B cell (primary cell): Measurements from ENCODE around the gene DAB2IP. TPM values are rescaled to one million over a fixed set of nuclear protein-coding genes. Genes with fewer than 3 reads are reported as not detected.

ENCODE experiments used
- ATAC-seq: fragments of 200-7000 bp; cut with Tn5 transposase; one replicate; pipeline ENCODE4 v1.10.0; 2021; ENCODE audit warnings: low read depth, mild to moderate bottlenecking, moderate number of reproducible peaks, moderate library complexity
- CTCF ChIA-PET: fragments of 350-600 bp; sonication (Branson Sonifier 250); formaldehyde crosslinking; loops from one replicate; lab custom pipeline; 2021; ENCODE audit warnings: antibody characterized with exemption, inconsistent platforms; lab: Charles Lee
- POLR2A ChIA-PET: fragments of 350-600 bp; sonication (Branson Sonifier 250); formaldehyde crosslinking; loops from one replicate; lab custom pipeline; 2021; ENCODE audit warnings: antibody characterized with exemption; lab: Charles Lee
- DNase-seq: peaks from one replicate; pipeline ENCODE4 v3.0.0; 2013
- H2AFZ ChIP-seq: 2 replicates; pipeline ENCODE4 v1.6.1; 2012; ENCODE audit warnings: mild to moderate bottlenecking, low read depth, low read length; ENCODE audit not compliant: insufficient read depth, poor library complexity, severe bottlenecking
- H3K27ac ChIP-seq, 2 donors: 1 replicate in 1 of 2; 2 replicates in 1 of 2; pipeline ENCODE4 v1.5.1; 2012 to 2013; ENCODE audit warnings: low read length in 2 of 2, mild to moderate bottlenecking in 2 of 2, moderate library complexity in 1 of 2
- H3K27me3 ChIP-seq, 4 experiments: fragments of 200-600 bp in 1 of 4; sonication (generic) in 1 of 4; replicated peaks in 1 of 4; 1 replicate in 2 of 4; 2 replicates in 2 of 4; pipeline versions ENCODE4 v1.6.1 to v1.7.0; 2013 to 2016; ENCODE audit warnings: low read length in 3 of 4, mild to moderate bottlenecking in 2 of 4, mixed read lengths in 1 of 4, moderate library complexity in 1 of 4; ENCODE audit not compliant: insufficient read depth in 4 of 4, control insufficient read depth in 3 of 4; ENCODE audit errors: control extremely low read depth in 1 of 4
- H3K36me3 ChIP-seq, 2 experiments: replicated peaks in 1 of 2; 1 replicate in 1 of 2; 2 replicates in 1 of 2; pipeline versions ENCODE4 v1.6.1 to v1.7.1; 2013; ENCODE audit warnings: low read length in 1 of 2; ENCODE audit not compliant: insufficient read depth in 2 of 2, control insufficient read depth in 1 of 2; ENCODE audit errors: control extremely low read depth in 1 of 2, extremely low read depth in 1 of 2
- H3K4me1 ChIP-seq, 2 donors: fragments of 200-600 bp in 1 of 2; sonication (generic) in 1 of 2; 1 replicate in 1 of 2; 2 replicates in 1 of 2; pipeline versions ENCODE4 v1.5.1 to v1.6.1; 2013 to 2017; ENCODE audit warnings: low read length in 2 of 2; ENCODE audit not compliant: control insufficient read depth in 2 of 2, insufficient read depth in 2 of 2
- H3K4me2 ChIP-seq: replicated peaks from 2 replicates; pipeline ENCODE3; 2012; ENCODE audit warnings: mild to moderate bottlenecking, low read depth, low read length; ENCODE audit not compliant: poor library complexity, severe bottlenecking
- H3K4me3 ChIP-seq, 5 experiments: fragments of 200-600 bp in 1 of 5; sonication (generic) in 1 of 5; 1 replicate in 3 of 5; 2 replicates in 2 of 5; pipeline versions ENCODE4 v1.5.1 to v1.7.0; 2011 to 2016; ENCODE audit warnings: low read length in 4 of 5, mild to moderate bottlenecking in 4 of 5, low read depth in 2 of 5, control low read depth in 1 of 5, moderate library complexity in 1 of 5; ENCODE audit not compliant: insufficient read depth in 1 of 5; ENCODE audit errors: control extremely low read depth in 1 of 5, extremely low read depth in 1 of 5
- H3K79me2 ChIP-seq: fragments of 200-600 bp; sonication (generic); one replicate; pipeline ENCODE4 v1.6.0; 2016; ENCODE audit warnings: low read length; ENCODE audit not compliant: control insufficient read depth, insufficient read depth
- H3K9ac ChIP-seq: fragments of 200-600 bp; sonication (generic); 2 replicates; pipeline ENCODE4 v1.6.1; 2017; ENCODE audit warnings: mild to moderate bottlenecking, low read length, moderate library complexity
- H3K9me3 ChIP-seq, 3 donors: one replicate each; pipeline versions ENCODE4 v1.6.1 to v1.7.1; 2013; ENCODE audit warnings: low read length in 2 of 3; ENCODE audit not compliant: control insufficient read depth in 2 of 3, insufficient read depth in 1 of 3; ENCODE audit errors: control extremely low read depth in 1 of 3
- H4K20me1 ChIP-seq: 2 replicates; pipeline ENCODE4 v1.6.0; 2012; ENCODE audit warnings: mild to moderate bottlenecking, low read length; ENCODE audit not compliant: insufficient read depth, control insufficient read depth, poor library complexity, severe bottlenecking
- H3K27ac Mint-ChIP-seq: one replicate; pipeline ENCODE4 v1.8.0; 2021; ENCODE audit warnings: mixed read lengths
- H3K27me3 Mint-ChIP-seq: one replicate; pipeline ENCODE4 v1.8.0; 2021; ENCODE audit warnings: mixed read lengths
- H3K4me1 Mint-ChIP-seq: one replicate; pipeline ENCODE4 v1.8.0; 2021; ENCODE audit warnings: mixed read lengths
- H3K4me3 Mint-ChIP-seq: one replicate; pipeline ENCODE4 v1.8.0; 2021; ENCODE audit warnings: mixed read lengths
- H3K9me3 Mint-ChIP-seq: one replicate; pipeline ENCODE4 v1.8.0; 2022; ENCODE audit warnings: mixed read lengths; ENCODE audit not compliant: insufficient read depth
- CTCF ChIP-seq: fragments of 200-600 bp; IDR thresholded peaks from one replicate; pipeline ENCODE4 v1.8.0; 2022; ENCODE audit warnings: antibody characterized with exemption, mild to moderate bottlenecking
- EZH2 ChIP-seq: IDR thresholded peaks from 2 replicates; pipeline ENCODE4 v1.6.1; 2012; ENCODE audit warnings: borderline replicate concordance, low read depth, mild to moderate bottlenecking, moderate library complexity, low read length; ENCODE audit not compliant: insufficient read depth, poor library complexity, severe bottlenecking
- WGBS: methylation state at CpG from one replicate; pipeline ENCODE4 v1.1.5; 2013; ENCODE audit warnings: missing lambda C conversion rate; ENCODE audit not compliant: insufficient coverage; 5-methylcytosine and 5-hydroxymethylcytosine counted together
- intact Hi-C: fragments of 100-400 bp; cut with micrococcal nuclease; formaldehyde crosslinking; loops from one replicate; pipeline ENCODE4 v1.10.0; 2022
- polyA plus RNA-seq: library from polyadenylated mRNA; depleted of rRNA; stranded (reverse); fragments of >200 nt; gene quantifications from 2 replicates; pipeline ENCODE4 v1.2.3, GENCODE V29; 2012
- total RNA-seq, 2 donors: library from RNA; stranded (reverse); fragments of 120-200 nt in 1 of 2; gene quantifications; 1 replicate in 1 of 2; 2 replicates in 1 of 2; pipeline versions ENCODE4 v1.2.3 to v1.2.4, GENCODE V29; 2013 to 2022

The DAB2IP gene
- total and polyA plus RNA-seq, 2 donors (not counting 1 experiment from before 2014, with no cell fraction given) = 1.1 to 3.9 TPM

- intact Hi-C loops = no loop called here
- Mint-ChIP-seq H3K4me3 (no peak overlapping the region), H3K9me3 (no peaks in the 10 kb centered on the region), H3K27me3 (peaks cover 59% of the 10 kb centered on the region), H3K4me1 (peaks cover 9% of the 10 kb centered on the region), H3K27ac (no peak overlapping the region)
- 75% methylated on average over 4 of the region's 5 CpGs for whole genome bisulfite sequencing
- POLR2A ChIA-PET = no interaction called here
- TF ChIP-seq CTCF = no peak
- no peak for TF ChIP-seq EZH2
- ATAC-seq (no peak), DNase-seq (no peak)
- CTCF ChIA-PET = no interaction called here
- no peak overlapping the region for H2AFZ ChIP-seq
- peaks cover 0 to 45% (median 12%) of the 10 kb centered on the region in 4 experiments for H3K27me3 ChIP-seq
- no peak overlapping the region for H3K9ac ChIP-seq
- H4K20me1 ChIP-seq = no peaks in the 10 kb centered on the region
- no peaks in the 10 kb centered on the region for H3K79me2 ChIP-seq
- H3K9me3 ChIP-seq = no peaks in the 10 kb centered on the region
- H3K36me3 ChIP-seq = no peaks in the 10 kb centered on the region
- no peak overlapping the region for H3K27ac ChIP-seq
- no peak overlapping the region for H3K4me2 ChIP-seq
- H3K4me1 ChIP-seq = peaks cover 8 to 10% of the 10 kb centered on the region in 2 donors
- H3K4me3 ChIP-seq = no peak overlapping the region
Measured at GRCh38 chr9:121656941-121657470, 5.6 kb downstream of the DAB2IP start.

- Histone ChIP-seq H3K27me3 (peaks cover 0 to 39% (median 5%) of the 10 kb centered on the region in 4 experiments), H3K4me2 (no peak overlapping the region), H3K4me1 (no peaks in the 10 kb centered on the region), H3K9me3 (no peaks in the 10 kb centered on the region), H3K79me2 (no peaks in the 10 kb centered on the region), H2AFZ (no peak overlapping the region), H3K4me3 (no peak overlapping the region), H3K9ac (no peak overlapping the region), H3K36me3 (no peaks in the 10 kb centered on the region), H4K20me1 (no peaks in the 10 kb centered on the region), H3K27ac (no peak overlapping the region)
- intact Hi-C loops = no loop called here
- no peak overlapping the region for H3K27ac Mint-ChIP-seq
- TF ChIP-seq CTCF = no peak
- TF ChIP-seq EZH2 = no peak
- H3K4me1 Mint-ChIP-seq = no peaks in the 10 kb centered on the region
- no peak for ATAC-seq
- H3K27me3 Mint-ChIP-seq = peaks cover 61% of the 10 kb centered on the region
- DNase-seq = no peak
- ChIA-PET POLR2A (interaction anchor here (0.6 kb wide), 1 partner anchor 44 kb away, joined by 4 read pairs; no protein-coding TSS in a partner anchor), CTCF (no interaction called here)
- H3K4me3 Mint-ChIP-seq = no peak overlapping the region
- WGBS = 92% methylated on average over 10 of the region's 12 CpGs
- no peaks in the 10 kb centered on the region for H3K9me3 Mint-ChIP-seq
Measured at GRCh38 chr9:121658166-121658565, 6.7 kb downstream of the DAB2IP start.
